ENCODE measurements around the gene DHRS7B.
"Not testable (repeated sequence)": the region's sequence is repeated elsewhere in the genome, so short reads cannot be mapped to it uniquely, and the experiment has no call there.

DNA sequence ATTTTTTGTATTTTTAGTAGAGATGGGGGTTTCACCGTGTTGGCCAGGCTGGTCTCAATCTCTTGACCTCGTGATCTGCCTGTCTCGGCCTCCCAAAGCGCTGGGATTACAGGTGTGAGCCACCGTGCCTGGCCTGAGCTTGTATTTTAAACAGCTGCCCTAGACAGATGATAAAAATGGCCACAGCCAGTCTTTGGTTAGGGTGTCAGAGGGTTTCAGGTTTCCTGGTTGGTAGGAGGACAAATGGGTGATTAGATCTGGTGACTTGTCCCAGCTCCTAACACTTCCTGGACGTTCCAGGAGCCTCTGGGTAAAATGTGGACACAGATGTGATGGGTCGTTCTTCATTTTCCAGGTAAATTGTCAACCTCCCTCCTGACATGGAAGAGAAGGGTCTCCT lies 65.7 kb downstream of the DHRS7B start:
- not testable (repeated sequence) for TF ChIP-seq EP300 (IDR thresholded peaks at IDR 0.05; ENCODE audit: low read depth); POLR2AphosphoS5 (IDR thresholded peaks at IDR 0.05)
- TF ChIP-seq, protein P1, sequence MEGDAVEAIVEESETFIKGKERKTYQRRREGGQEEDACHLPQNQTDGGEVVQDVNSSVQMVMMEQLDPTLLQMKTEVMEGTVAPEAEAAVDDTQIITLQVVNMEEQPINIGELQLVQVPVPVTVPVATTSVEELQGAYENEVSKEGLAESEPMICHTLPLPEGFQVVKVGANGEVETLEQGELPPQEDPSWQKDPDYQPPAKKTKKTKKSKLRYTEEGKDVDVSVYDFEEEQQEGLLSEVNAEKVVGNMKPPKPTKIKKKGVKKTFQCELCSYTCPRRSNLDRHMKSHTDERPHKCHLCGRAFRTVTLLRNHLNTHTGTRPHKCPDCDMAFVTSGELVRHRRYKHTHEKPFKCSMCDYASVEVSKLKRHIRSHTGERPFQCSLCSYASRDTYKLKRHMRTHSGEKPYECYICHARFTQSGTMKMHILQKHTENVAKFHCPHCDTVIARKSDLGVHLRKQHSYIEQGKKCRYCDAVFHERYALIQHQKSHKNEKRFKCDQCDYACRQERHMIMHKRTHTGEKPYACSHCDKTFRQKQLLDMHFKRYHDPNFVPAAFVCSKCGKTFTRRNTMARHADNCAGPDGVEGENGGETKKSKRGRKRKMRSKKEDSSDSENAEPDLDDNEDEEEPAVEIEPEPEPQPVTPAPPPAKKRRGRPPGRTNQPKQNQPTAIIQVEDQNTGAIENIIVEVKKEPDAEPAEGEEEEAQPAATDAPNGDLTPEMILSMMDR (IDR thresholded peaks at IDR 0.05): not testable (repeated sequence)

Measured in transverse colon (tissue), 4 donors.